C1 segment of cervical spinal cord (tissue), 14 donors: Measurements from ENCODE around the gene INAVA.
A peak's percentile ranks its signal among the peaks of the same experiment; 100 is the strongest.

Source experiments
- DNase-seq, 14 donors: peaks; one replicate each; lab custom pipeline; 2025; lab: John Stamatoyannopoulos, UW

The INAVA gene, protein sequence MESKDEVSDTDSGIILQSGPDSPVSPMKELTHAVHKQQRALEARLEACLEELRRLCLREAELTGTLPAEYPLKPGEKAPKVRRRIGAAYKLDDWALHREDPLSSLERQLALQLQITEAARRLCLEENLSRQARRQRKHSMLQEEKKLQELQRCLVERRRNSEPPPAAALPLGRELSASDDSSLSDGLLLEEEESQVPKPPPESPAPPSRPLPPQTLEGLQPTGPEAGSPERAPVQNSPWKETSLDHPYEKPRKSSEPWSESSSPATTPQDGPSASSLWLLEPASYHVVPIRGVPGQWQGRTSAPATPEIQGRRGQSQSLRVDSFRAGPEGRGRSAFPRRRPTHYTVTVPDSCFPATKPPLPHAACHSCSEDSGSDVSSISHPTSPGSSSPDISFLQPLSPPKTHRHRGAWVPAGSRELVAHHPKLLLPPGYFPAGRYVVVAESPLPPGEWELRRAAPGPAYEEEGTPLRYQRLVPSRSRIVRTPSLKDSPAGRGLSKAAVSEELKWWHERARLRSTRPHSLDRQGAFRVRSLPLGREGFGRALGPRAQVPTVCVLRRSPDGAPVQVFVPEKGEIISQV

DNA sequence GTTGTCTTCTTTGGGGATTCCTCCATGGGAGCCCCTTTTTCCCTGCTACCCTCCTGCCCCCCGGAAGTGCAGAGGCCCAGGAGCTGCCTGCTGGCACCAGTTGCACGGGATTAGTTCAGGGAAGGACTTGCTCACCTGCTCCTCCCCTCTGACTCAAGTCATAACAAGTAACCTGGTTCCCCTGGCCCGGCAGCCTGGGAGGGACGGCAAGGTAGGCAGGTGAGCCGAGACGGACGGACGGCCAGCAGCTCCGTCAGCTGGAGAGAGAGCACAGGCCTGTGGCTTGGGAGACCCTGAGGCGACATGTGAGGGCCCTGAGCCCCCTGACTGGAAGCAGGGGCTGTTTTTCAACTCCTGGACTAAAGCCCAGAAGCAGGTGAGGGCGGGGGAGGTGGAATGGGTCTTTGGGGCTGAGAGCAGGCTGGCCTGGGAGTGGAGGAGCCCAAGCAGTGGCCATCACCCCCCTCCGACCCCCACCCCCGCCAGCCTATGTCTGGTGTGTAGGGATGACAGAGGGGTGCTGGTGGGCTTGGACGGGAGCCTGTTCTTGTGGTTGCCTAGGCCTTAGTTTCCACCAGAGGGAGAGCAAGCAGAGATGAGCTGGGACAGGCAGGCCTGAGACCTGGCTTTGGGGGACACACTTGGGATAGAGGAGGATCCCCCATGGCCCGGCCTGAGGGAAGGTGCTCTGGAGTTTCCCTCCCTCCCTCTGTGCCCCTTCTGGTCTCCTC, at the start of gene INAVA:
Gene INAVA (plus strand): TSS at position 189 of the 731 bp plus-strand sequence. CDS start 3,501 bp downstream, outside the sequence.
- DNase-seq: no peak

DNA sequence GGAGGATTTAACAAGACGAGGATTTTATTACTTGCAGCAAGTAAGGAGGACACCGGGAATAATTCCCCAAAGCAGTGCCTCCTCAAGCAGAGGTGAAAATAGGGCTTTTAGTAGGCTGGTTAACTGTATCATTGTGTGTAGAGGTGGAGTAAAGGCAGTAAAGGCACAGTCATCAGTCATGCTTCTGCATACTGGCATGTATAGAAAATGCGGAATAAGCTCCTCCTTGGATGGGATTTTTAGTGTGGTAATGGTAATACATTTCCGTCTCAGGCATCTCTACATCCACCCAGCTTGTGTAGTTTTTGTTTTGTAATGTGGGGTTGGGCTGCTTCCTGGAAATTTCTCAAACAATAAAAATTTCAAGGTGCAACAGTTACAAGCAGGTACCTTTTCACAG, 49.3 kb upstream of the INAVA start:
- DNase-seq: no peak

DNA sequence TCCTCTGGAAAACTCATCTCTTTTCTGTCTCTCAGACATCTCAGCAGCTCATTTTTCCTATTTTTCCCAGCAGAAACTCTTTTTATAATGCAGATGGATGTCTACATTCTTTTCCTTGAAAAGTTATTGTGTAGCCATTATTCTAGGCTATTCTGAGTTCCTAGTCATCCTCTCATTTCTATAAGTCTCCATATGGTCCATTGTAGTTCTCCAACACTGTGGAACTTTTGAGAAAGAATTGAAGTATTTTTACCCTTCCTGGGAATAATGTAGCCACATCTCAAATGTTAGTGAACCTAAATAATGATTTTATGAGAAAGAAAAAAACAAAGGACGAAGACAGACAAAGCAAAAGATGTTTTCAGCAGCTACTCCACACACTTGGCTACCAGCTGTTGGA, 48.3 kb upstream of the INAVA start:
- no peak for DNase-seq

DNA sequence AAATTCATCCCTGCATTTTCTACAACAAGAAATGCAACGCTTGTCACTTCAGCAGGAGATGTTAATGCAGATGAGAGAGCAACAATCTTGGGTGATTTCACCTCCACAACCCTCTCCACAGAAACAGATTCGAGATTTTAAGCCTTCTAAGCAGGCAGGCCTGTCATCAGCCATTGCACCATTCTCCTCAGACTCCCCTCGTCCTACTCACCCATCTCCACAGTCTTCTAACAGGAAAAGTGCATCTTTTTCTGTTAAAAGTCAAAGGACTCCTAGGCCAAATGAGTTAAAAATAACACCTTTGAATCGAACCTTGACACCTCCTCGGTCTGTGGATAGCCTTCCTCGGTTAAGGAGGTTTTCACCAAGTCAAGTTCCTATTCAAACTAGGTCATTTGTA, 45.3 kb upstream of the INAVA start:
- no peak for DNase-seq

DNA sequence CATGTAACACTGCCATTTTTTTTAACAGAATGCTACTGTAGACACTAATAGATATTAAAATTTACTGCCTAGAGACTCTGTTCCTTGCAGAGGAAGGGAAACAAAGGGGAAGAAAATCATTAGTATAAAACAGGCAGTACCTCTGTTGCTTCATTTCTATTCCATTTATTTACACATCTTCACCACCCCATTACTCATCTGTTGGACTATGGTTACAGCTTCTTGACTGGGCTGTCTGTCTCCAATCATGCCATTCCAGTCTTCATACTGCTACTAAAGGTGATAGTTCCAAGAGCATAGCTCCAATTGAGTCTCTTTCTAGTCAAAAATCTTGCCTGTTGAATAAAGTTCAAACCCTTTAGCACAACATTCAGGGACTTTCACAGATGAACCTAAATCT, 44.1 kb upstream of the INAVA start:
- DNase-seq: no peak

DNA sequence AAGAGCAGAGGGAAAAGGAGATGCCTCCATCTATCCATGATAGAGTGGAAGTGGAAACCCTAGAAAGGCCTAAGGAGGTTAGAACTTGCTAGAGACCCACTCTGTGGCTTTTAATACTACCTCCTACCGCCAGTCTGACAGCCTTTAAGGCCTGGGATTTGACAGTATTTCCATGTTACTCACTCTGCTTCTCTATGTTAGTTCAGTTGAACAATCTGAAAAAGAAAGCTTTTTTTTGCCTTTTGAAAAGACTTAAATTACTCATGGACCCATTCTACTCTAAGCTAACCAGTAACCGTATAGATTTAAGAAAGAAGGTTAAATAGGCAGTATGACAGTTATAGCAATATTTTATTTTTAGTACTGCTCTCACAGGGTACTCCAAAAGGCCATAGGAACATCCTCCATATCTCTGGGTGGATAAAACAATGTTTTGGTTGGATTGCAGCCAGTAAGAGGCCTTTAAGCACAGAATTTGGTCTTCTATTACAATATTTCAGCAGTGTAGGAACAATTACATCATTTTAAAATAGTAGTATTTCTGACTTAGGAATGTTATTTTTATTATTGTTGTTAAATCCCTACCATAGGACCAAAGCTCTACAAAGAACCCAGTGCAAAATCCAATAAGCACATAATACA, 37.9 kb upstream of the INAVA start:
- DNase-seq: no peak

DNA sequence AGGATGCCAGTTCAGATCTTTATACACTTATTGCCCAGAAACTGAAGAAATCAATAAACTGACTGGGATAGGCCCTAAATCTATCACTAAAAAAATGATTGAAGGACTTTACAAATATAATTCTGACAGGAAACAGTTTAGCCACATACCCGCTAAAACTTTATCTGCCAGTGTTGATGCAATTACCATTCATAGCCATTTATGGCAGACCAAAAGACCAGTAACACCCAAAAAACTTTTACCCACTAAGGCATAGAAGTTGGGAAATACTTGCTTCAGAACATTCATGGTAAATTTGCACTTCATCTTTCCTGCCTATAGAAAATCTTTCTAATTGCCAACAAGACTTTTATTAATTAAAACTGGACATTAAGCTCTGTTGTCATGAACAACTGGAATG, 36.9 kb upstream of the INAVA start:
- no peak for DNase-seq

DNA sequence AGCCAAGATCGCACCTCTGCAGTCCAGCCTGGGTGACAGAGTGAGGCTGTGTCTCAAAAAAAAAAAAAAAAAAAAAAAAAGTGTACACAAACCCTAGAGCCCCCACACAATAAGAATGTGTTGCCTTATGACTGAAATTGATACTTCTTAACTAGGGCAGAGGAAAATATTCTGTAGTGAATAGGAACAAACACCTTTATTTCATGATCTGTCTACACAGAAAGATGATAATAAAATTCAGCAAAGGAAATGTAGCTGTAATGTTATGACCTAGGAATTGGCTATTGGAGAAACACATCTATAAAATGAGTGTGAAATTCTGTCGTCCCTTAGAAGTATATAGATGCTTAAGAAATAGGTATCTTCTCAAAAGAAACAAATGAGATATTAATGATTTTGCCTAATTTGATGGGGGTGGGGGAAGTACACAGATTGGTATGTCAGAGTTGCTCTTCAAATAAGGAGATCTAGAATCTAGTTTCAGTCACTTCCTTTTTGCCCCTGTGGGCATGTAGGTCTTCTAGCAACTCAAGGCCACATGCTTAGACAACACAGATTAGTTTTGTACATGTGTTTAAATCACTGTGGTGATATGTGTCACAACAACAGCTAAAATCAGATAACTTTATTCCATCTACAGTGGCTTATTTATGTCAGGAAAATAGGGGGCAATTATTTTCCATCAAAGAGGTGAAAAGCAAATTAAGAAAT, 32.6 kb upstream of the INAVA start:
- DNase-seq: no peak

DNA sequence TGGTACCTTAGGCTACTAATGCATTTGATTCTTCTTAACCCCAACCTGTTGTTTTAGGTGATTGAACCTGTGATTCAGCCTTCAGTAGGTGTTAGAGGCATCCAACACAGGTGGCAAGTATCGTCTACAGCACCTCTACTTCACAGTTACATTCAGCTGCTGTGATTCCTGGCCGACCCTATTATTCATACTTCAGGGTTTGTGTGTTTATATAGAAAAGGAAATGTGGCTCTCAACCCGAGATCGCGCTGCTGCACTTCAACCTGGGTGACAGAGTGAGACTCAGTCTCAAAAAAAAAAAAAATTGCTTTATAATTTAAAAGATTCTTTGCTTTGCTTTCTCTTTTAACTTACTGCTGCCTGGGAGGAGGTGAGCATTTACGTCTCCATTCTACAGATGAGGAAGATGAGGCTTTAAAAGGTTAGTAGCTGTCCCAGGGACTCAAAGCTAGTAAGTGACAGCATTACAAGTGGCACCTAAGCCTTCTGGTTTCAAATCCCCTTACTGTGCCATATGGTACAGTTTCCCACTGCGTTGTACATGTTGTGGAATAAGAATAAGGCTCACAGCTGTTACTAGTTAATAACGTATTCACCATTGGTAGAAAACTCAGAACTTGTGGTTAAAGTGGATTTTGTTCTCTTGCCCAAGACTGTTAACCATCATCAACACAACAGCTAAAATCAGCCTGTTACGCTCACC, 31.8 kb upstream of the INAVA start:
- DNase-seq: no peak

DNA sequence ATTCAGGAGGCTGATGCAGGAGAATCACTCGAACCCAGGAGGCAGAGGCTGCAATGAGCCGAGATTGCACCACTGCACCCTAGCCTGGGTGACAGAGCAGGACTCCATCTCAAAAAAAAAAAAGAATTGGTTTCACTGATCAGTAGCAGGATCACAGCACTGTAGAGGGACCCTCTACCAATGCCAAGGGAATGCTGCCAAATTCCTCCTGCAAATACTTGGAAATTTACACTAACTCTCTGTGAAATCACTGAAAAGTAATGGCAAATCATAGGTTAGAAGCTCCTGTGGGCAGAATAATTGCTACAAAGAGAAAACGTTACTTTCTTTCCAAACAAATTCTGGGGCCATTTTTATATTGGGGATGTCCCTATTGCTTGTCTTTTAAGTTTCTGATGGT, 28.6 kb upstream of the INAVA start:
- DNase-seq: no peak

DNA sequence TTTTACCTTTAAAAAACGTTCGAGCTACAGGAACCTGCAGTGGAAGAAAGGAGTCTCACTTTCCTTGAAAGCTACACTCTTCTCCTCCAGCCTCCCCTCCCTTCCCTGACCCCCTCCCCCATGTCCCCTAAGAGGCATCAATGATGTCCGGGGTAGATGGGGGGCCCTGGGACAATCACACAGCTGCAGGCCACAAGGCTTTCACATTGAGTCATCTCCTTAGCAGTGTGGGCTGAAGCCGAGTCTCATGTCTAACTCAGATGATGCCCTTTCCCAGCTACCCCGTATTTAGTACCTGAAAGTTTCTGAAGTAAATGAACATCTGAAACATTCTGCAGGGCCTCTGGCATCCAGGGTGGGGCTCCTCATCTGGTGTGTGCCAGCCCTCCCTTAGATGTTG, 28.2 kb upstream of the INAVA start:
- DNase-seq: no peak

DNA sequence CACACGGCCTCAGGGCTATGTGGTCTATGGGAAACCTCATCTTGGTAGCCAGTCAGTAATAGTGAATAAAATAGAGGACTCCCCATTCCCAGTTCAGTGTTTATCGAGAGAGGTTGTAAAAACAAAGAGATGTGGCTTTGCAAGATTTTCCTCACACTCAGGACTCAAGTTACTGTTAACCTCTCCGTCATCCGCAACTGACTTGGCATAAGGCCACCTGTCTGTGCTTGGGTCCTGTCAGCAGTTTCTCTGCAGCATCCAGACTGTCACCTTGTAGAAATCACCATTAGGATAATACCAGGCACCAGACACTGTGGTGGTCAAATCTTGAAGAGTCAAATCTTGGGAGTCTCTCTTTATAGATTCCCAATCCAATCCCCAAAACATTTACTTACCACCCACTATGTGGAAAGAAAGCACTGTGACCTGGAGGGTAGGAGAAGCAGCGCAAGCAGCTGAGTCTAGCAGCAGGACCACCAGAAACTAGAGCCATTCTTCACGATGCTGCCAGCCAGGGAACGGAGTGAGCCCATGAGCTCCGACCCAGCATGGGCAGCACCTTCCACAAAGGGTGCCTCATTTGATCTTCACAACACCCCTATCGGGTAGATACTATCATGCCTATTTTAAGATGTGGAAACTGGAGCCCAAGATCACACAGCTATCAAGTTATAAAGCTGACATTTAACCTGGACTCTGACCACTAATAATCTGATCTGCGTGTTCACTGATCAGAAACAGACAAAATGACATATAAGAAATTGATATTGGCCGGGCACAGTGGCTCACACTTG, 27.5 kb upstream of the INAVA start:
- no peak for DNase-seq

DNA sequence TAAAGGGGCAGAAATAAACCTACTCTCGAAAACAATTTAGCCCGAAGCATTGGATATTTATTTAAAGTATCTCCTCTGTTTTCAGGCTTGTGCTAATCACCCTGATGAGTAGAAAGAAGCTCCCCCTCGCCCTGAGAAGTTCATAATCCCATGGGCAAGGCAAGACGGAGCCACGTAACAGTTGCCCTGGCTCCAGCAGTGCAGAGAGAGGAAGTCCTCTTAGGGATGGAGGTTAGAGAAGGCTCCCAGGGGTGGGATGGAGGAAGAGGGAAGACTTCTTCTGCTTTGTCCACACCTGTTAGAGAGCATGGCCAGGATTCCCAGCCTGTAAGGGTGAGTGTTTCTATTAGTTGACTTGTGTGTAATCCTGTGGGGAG, 25.3 kb upstream of the INAVA start:
- no peak for DNase-seq

DNA sequence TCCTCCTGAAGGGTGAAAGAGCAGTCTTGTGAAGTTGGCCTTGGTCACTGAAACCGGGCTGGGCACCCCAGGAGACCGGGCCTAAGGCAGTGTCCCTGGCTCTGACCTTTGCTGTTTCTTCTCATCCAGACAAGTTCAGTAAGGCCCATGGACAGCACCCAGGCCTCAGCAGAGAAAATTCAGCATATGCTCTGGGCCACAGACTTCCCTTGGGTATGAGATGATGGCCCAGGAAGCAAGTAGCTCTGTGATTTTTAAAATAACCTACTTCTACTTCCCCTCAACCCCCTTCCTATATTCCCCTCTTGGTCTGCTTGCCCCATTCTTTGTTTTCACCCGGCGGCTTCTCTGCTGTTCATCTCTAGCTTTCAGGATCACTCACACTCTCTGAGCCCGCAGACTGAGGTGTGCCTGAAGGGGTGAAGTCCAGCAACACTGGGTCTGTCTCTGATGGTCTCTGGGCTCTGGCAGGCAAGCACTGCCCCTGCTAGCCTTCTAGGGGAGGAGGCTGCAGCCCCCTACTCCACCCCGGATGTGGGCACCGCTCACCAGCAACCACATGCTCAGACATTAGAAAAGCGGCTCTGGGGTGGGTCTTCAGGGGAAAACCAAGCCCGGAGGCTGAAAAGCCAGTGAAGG, 24.8 kb upstream of the INAVA start:
- no peak for DNase-seq

DNA sequence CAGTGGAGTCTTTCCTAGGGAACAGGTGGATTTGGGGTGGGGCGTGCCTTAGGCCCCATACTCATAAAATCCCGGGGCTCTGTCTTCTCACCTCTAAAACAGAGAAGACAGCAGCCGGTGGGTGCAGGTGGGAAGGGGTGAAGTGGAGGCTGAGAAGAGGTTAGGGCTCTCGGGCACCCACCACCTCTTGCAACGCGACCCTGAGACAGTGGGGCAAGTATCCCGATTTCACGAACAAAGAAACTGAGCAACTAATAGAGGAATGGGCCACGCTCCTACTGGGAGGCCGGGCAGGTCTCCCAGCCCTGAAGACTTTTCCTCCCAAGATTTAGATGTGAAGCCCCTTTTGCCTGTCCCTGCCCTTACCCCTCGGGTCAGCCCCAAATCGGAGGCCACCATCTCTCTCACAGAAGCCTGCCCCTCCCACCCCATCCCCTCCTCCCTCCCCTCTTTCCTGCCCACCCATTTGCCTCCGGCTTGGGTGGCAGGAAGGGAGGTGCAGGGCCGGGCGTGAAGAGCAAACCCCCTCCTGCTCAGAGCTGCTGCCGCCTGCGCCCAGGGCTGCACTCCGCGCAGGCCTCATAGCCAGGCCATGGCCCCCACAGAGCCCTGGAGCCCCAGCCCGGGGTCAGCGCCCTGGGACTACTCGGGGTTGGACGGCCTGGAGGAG, 22.1 kb upstream of the INAVA start, which contains the start of gene GPR25:
Gene GPR25 (plus strand): TSS at position 536 of the 670 bp plus-strand sequence. CDS start 57 bp downstream, at position 593.
- no peak for DNase-seq

DNA sequence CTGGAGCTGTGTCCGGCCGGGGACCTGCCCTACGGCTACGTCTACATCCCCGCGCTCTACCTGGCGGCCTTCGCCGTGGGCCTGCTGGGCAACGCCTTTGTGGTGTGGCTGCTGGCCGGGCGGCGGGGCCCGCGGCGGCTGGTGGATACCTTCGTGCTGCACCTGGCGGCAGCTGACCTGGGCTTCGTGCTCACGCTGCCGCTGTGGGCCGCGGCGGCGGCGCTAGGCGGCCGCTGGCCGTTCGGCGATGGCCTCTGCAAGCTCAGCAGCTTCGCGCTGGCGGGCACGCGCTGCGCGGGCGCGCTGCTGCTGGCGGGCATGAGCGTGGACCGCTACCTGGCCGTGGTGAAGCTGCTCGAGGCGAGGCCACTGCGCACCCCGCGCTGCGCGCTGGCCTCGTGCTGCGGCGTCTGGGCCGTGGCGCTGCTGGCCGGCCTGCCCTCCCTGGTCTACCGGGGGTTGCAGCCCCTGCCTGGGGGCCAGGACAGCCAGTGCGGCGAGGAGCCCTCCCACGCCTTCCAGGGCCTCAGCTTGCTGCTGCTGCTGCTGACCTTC, 21.5 kb upstream of the INAVA start:
- peak in 1 of 14 donors; percentile 6 for DNase-seq

DNA sequence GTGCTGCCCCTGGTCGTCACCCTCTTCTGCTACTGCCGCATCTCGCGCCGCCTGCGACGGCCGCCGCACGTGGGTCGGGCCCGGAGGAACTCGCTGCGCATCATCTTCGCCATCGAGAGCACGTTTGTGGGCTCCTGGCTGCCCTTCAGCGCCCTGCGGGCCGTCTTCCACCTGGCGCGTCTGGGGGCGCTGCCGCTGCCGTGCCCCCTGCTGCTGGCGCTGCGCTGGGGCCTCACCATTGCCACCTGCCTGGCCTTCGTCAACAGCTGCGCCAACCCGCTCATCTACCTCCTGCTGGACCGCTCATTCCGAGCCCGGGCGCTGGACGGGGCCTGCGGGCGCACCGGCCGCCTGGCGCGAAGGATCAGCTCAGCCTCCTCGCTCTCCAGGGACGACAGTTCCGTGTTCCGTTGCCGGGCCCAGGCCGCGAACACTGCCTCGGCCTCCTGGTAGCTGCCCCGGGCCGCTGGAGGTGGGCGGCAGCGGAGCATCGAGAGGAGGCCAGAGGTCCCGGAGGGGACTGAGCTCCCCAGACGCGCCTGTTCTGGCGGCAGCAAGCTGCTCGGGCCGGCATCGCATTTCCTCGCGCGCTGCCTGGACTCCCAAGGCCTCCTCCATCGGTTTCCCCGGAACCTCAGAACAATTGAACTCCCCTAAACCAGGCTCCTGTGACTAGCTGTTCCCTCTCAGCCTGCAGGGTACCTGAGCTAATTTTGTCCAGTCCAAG, 20.9 kb upstream of the INAVA start:
- no peak for DNase-seq

DNA sequence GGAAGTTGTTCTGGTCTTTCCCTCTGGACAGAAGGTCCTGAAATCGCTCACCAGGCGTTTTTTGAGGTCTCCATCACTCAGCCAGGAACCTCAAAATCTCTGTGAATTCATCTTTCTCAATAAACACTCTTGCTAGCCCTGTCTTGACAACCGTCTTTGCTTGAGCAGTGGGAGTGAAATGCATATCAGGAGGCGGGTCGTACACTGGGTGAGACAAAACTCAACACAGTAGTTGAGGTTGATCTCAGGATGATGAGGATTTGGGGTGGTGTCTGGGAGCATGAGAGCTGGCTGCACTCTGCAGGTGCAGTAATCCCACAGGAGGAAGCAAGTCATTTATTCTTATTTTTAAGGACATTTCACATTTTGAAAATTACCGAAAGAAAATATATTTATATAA, 20.0 kb upstream of the INAVA start:
- no peak for DNase-seq
